Measurements from ENCODE around the gene CXCL8. TPM values are rescaled to one million over a fixed set of nuclear protein-coding genes. Genes with fewer than 3 reads are reported as not detected.

Gene CXCL8
- polyA plus RNA-seq, 3 donors, result 275 to 604 (median 328) TPM

GRCh38 chr4:73725985-73726384 lies 14.4 kb upstream of the CXCL8 start:
- no peaks in the 10 kb centered on the region for H4K20me1 ChIP-seq (ENCODE audit: insufficient read depth, low read length)
- peak in 2 of 3 donors; percentile 52 to 92 for DNase-seq
- no peak overlapping the region for H3K4me2 ChIP-seq (replicated peaks; ENCODE audit: extremely low read depth, low read length, poor library complexity, severe bottlenecking)
- no peak overlapping the region for H3K4me3 ChIP-seq (replicated peaks in 1 of 3; ENCODE audit: low read depth in 2 of 3, low read length in 3 of 3)
- peaks cover 0 to 2% (median 0%) of the 10 kb centered on the region in 7 donors for H3K9me3 Mint-ChIP-seq
- no peak overlapping the region for H3K27ac ChIP-seq (ENCODE audit: low read depth in 1 of 2, low read length in 2 of 2)
- H3K36me3 ChIP-seq (replicated peaks in 1 of 2; ENCODE audit: control insufficient read depth in 1 of 2, insufficient read depth in 2 of 2, low read length in 2 of 2), result no peaks in the 10 kb centered on the region
- H3K9me3 ChIP-seq (replicated peaks in 1 of 2; ENCODE audit: control insufficient read depth in 1 of 2, insufficient read depth in 1 of 2, low read length in 2 of 2), result no peaks in the 10 kb centered on the region
- H3K36me3 Mint-ChIP-seq, result peaks cover 0 to 3% of the 10 kb centered on the region in 2 donors
- no peak overlapping the region for H3K4me3 Mint-ChIP-seq
- no peaks in the 10 kb centered on the region for H3K27me3 ChIP-seq (ENCODE audit: control insufficient read depth in 2 of 2, insufficient read depth in 2 of 2, low read length in 2 of 2)
- peaks cover 31 to 33% of the 10 kb centered on the region in 2 donors for H3K4me1 ChIP-seq (ENCODE audit: control insufficient read depth in 1 of 2, insufficient read depth in 2 of 2, low read length in 2 of 2)
- H3K9ac ChIP-seq (ENCODE audit: insufficient read depth, low read length, poor library complexity, severe bottlenecking), result no peak overlapping the region
- H3K27me3 Mint-ChIP-seq (ENCODE audit: low read depth in 3 of 3), result no peaks in the 10 kb centered on the region
- H3K79me2 ChIP-seq (ENCODE audit: insufficient read depth, low read length), result no peaks in the 10 kb centered on the region
- TF ChIP-seq CTCF (IDR thresholded peaks at IDR 0.05), result no peak
- peaks cover 45% of the 10 kb centered on the region for H3K4me1 Mint-ChIP-seq
- intact Hi-C loops (cut with micrococcal nuclease), result loop anchor here in 1 of 2 donors (10.0 kb wide), 1 partner anchor 61 kb away; no protein-coding TSS in a partner anchor
- no CpG with 5 or more reads among the region's 1 CpG for WGBS (ENCODE audit: insufficient coverage)
- H2AFZ ChIP-seq (ENCODE audit: insufficient read depth, low read depth, low read length, poor library complexity, severe bottlenecking), result no peak overlapping the region
- peak overlapping the region in 1 of 7 donors; percentile 15 for H3K27ac Mint-ChIP-seq

- H3K9me3 Mint-ChIP-seq, result peaks cover 0 to 2% (median 0%) of the 10 kb centered on the region in 7 donors
- peak overlapping the region in 2 of 7 donors; percentile 38 to 54 for H3K27ac Mint-ChIP-seq
- peaks cover 37 to 40% of the 10 kb centered on the region in 2 donors for H3K4me1 ChIP-seq (ENCODE audit: control insufficient read depth in 1 of 2, insufficient read depth in 2 of 2, low read length in 2 of 2)
- intact Hi-C loops (cut with micrococcal nuclease), result loop anchor here in 1 of 2 donors (10.0 kb wide), 1 partner anchor 63 kb away; no protein-coding TSS in a partner anchor
- H3K36me3 Mint-ChIP-seq, result peaks cover 0 to 11% of the 10 kb centered on the region in 2 donors
- WGBS (ENCODE audit: insufficient coverage), result 100% methylated on average over 3 of the region's 8 CpGs
- no peaks in the 10 kb centered on the region for H4K20me1 ChIP-seq (ENCODE audit: insufficient read depth, low read length)
- no peaks in the 10 kb centered on the region for H3K27me3 ChIP-seq (ENCODE audit: control insufficient read depth in 2 of 2, insufficient read depth in 2 of 2, low read length in 2 of 2)
- no peak overlapping the region for H3K27ac ChIP-seq (ENCODE audit: low read depth in 1 of 2, low read length in 2 of 2)
- H3K4me2 ChIP-seq (replicated peaks; ENCODE audit: extremely low read depth, low read length, poor library complexity, severe bottlenecking), result no peak overlapping the region
- peak in 1 of 3 donors; percentile 55 for DNase-seq
- peaks cover 0 to 5% (median 0%) of the 10 kb centered on the region in 3 donors for H3K27me3 Mint-ChIP-seq (ENCODE audit: low read depth in 3 of 3)
- H3K4me3 ChIP-seq (replicated peaks in 1 of 3; ENCODE audit: low read depth in 2 of 3, low read length in 3 of 3), result no peak overlapping the region
- TF ChIP-seq CTCF (IDR thresholded peaks at IDR 0.05), result no peak
- H3K9ac ChIP-seq (ENCODE audit: insufficient read depth, low read length, poor library complexity, severe bottlenecking), result no peak overlapping the region
- no peaks in the 10 kb centered on the region for H3K79me2 ChIP-seq (ENCODE audit: insufficient read depth, low read length)
- H3K36me3 ChIP-seq (replicated peaks in 1 of 2; ENCODE audit: control insufficient read depth in 1 of 2, insufficient read depth in 2 of 2, low read length in 2 of 2), result no peaks in the 10 kb centered on the region
- H2AFZ ChIP-seq (ENCODE audit: insufficient read depth, low read depth, low read length, poor library complexity, severe bottlenecking), result no peak overlapping the region
- H3K9me3 ChIP-seq (replicated peaks in 1 of 2; ENCODE audit: control insufficient read depth in 1 of 2, insufficient read depth in 1 of 2, low read length in 2 of 2), result no peaks in the 10 kb centered on the region
- no peak overlapping the region for H3K4me3 Mint-ChIP-seq
- peaks cover 56% of the 10 kb centered on the region for H3K4me1 Mint-ChIP-seq
Observed at GRCh38 chr4:73727685-73728084, 12.7 kb upstream of the CXCL8 start.

All from CD14-positive monocyte (primary cell).